ENCODE data around the gene CFAP54. TPM values are rescaled to one million over a fixed set of nuclear protein-coding genes. Genes with fewer than 3 reads are reported as not detected.

The CFAP54 gene
- polyA plus RNA-seq, 1 donor from 2014 or later = 1.1 TPM

GRCh38 chr12:96864335-96864734, 375.0 kb downstream of the CFAP54 start:
- H3F3A ChIP-seq (ENCODE audit: insufficient read depth, low read length, poor library complexity, severe bottlenecking) = no peaks in the 10 kb centered on the region
- H3K9ac ChIP-seq (ENCODE audit: low read length) = no peak overlapping the region
- no peaks in the 10 kb centered on the region for H4K20me1 ChIP-seq (ENCODE audit: insufficient read depth)
- no peaks in the 10 kb centered on the region for H3K27me3 ChIP-seq (ENCODE audit: insufficient read depth, low read depth, low read length)
- no peak overlapping the region for H3K27ac ChIP-seq (ENCODE audit: low read length)
- no peaks in the 10 kb centered on the region for H3K36me3 ChIP-seq (ENCODE audit: insufficient read depth, low read length)
- H3K4me3 ChIP-seq (ENCODE audit: low read length) = no peak overlapping the region
- TF ChIP-seq EZH2 (IDR thresholded peaks at IDR 0.05; ENCODE audit: borderline replicate concordance, insufficient read depth, low read length, poor library complexity, severe bottlenecking) = no peak
- TF ChIP-seq RAD21 (conservative IDR thresholded peaks at IDR 0.05) = no peak
- no peak for TF ChIP-seq EP300 (conservative IDR thresholded peaks at IDR 0.05; ENCODE audit: poor library complexity, severe bottlenecking)
- TF ChIP-seq SMC3 (conservative IDR thresholded peaks at IDR 0.05; ENCODE audit: poor library complexity) = no peak
- TF ChIP-seq TAF1 (IDR thresholded peaks at IDR 0.05; ENCODE audit: low read depth) = no peak
- no peak for TF ChIP-seq CTCF (IDR thresholded peaks at IDR 0.05; ENCODE audit: poor library complexity, severe bottlenecking)
- no peak for TF ChIP-seq MXI1 (conservative IDR thresholded peaks at IDR 0.05; ENCODE audit: poor library complexity, severe bottlenecking)
- TF ChIP-seq REST (IDR thresholded peaks at IDR 0.05; ENCODE audit: borderline replicate concordance) = no peak
- TF ChIP-seq POLR2AphosphoS5 (IDR thresholded peaks at IDR 0.05) = no peak
- no peaks in the 10 kb centered on the region for H3K79me2 ChIP-seq (replicated peaks; ENCODE audit: insufficient read depth, low read length)
- H3K9me3 ChIP-seq (ENCODE audit: low read length) = no peaks in the 10 kb centered on the region
- H3K9me2 ChIP-seq (ENCODE audit: insufficient read depth, low read length) = no peaks in the 10 kb centered on the region
- no peak overlapping the region for H2AFZ ChIP-seq (ENCODE audit: low read depth, low read length)
- no peak overlapping the region for H3K4me2 ChIP-seq (ENCODE audit: low read length)

GRCh38 chr12:96866801-96867590, 377.6 kb downstream of the CFAP54 start:
- Histone ChIP-seq H3K36me3 (ENCODE audit: insufficient read depth, low read length) (no peaks in the 10 kb centered on the region), H3K27ac (ENCODE audit: low read length) (no peak overlapping the region), H4K20me1 (ENCODE audit: insufficient read depth) (no peaks in the 10 kb centered on the region), H3K4me2 (ENCODE audit: low read length) (no peak overlapping the region), H3K79me2 (replicated peaks; ENCODE audit: insufficient read depth, low read length) (no peaks in the 10 kb centered on the region), H2AFZ (ENCODE audit: low read depth, low read length) (no peak overlapping the region), H3F3A (ENCODE audit: insufficient read depth, low read length, poor library complexity, severe bottlenecking) (no peaks in the 10 kb centered on the region), H3K9me3 (ENCODE audit: low read length) (no peaks in the 10 kb centered on the region), H3K27me3 (ENCODE audit: insufficient read depth, low read depth, low read length) (no peaks in the 10 kb centered on the region), H3K9ac (ENCODE audit: low read length) (no peak overlapping the region), H3K4me3 (ENCODE audit: low read length) (no peak overlapping the region), H3K9me2 (ENCODE audit: insufficient read depth, low read length) (no peaks in the 10 kb centered on the region)
- TF ChIP-seq EZH2 (IDR thresholded peaks at IDR 0.05; ENCODE audit: borderline replicate concordance, insufficient read depth, low read length, poor library complexity, severe bottlenecking) (no peak), POLR2AphosphoS5 (IDR thresholded peaks at IDR 0.05) (no peak), SMC3 (conservative IDR thresholded peaks at IDR 0.05; ENCODE audit: poor library complexity) (no peak), MXI1 (conservative IDR thresholded peaks at IDR 0.05; ENCODE audit: poor library complexity, severe bottlenecking) (no peak), REST (IDR thresholded peaks at IDR 0.05; ENCODE audit: borderline replicate concordance) (no peak), CTCF (IDR thresholded peaks at IDR 0.05; ENCODE audit: poor library complexity, severe bottlenecking) (no peak), EP300 (conservative IDR thresholded peaks at IDR 0.05; ENCODE audit: poor library complexity, severe bottlenecking) (no peak)

Measured in neural cell (in vitro differentiated cells).